Urothelium cell line (cell line): ENCODE measurements around the gene SUFU.
"Not testable (repeated sequence)": the region's sequence is repeated elsewhere in the genome, so short reads cannot be mapped to it uniquely, and the experiment has no call there.

Source experiments
- DNase-seq: peaks from one replicate; pipeline ENCODE4 v3.0.0; 2011; ENCODE audit warnings: low spot score, mixed read lengths
- FAIRE-seq: peaks from 2 replicates; lab custom pipeline; 2011; peaks lifted over from hg19 to GRCh38; lab: Jason Lieb, UNC

Gene SUFU

DNA sequence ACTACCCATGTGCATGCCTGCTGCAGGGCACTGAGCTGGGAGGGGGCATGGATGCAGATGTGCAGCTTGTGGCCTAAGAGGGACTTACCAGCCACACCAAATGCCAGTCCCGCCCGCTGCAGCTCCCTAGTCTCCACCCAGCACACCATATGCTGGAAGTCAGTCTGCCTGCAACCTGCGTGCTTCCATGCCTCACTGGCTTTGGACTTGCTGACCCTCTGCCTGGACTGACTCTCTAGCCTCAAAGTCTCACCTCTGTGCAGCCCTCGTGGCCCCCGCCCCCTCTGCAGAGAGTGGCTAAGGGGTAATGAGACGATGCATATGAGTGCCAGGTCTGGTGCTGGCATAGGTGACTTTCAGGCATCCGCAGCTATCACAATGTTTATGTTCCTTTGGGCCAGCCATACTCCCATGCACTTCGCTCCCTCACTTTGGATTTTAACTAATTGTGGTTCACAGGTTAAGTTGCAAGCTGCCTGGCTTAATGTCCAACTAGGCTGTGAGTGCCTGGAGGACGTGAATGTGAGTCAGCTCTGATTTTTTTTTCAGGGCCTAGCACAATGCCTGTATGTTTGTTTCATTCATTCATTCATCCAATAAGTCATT lies 162.2 kb downstream of the SUFU start:
- FAIRE-seq (no peak), DNase-seq (no peak)

DNA sequence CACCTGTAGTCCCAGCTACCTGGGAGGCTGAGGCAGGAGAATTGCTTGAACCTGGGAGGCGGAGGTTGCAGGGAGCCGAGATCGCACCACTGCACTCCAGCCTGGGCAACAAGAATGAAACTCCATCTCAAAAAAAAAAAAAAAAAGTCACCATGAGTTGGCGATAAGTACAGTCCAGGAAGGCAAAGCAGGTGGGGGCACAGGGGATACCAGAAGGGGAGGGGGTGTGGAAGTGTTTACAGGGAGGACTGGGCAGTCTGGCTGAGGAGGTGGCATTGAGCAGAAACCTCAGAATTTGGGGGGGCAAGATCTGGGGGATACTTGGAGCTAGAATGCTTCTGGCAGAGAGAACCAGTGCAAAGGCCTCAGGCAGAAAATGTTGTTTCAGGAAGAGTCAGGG lies 163.6 kb downstream of the SUFU start:
- FAIRE-seq, DNase-seq: not testable (repeated sequence)

DNA sequence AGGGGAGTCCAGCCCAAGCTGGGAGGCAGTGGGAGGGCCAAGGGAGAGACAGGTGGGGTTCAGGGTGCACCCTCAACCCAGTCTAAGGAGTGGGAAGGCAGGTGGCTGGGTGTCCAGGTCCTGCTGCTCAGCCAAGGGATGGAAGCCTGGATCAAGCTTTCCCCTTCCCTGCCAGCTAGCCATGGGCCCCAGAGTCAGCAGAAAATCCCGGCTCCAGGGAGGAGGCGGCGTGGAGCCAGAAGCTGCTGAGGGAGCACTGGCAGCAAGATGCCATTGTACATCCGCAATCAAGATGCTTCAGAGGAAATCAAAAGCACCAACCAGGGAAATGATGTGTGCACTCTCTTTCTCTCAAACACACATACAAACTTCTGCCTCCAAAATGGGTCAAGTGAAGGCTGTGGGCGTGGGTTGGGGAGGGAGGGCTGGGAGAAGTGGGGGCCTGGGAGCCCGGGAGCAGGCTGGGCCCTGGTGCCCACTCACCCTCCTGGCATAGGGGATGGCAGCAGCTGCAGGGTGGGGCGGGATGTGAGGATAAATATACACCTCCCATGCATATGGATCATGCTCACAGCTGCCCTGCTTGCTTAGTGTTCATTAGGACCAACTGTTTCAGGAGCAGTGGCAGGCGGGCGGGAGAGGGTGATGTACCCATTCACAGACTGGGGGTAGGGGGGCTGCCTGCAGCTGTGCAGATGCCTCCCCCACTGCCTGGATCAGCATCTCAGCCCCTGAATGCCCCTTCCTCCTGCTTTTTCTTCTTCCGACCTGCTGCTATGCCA lies 164.7 kb downstream of the SUFU start:
- DNase-seq: no peak
- FAIRE-seq: no peak

DNA sequence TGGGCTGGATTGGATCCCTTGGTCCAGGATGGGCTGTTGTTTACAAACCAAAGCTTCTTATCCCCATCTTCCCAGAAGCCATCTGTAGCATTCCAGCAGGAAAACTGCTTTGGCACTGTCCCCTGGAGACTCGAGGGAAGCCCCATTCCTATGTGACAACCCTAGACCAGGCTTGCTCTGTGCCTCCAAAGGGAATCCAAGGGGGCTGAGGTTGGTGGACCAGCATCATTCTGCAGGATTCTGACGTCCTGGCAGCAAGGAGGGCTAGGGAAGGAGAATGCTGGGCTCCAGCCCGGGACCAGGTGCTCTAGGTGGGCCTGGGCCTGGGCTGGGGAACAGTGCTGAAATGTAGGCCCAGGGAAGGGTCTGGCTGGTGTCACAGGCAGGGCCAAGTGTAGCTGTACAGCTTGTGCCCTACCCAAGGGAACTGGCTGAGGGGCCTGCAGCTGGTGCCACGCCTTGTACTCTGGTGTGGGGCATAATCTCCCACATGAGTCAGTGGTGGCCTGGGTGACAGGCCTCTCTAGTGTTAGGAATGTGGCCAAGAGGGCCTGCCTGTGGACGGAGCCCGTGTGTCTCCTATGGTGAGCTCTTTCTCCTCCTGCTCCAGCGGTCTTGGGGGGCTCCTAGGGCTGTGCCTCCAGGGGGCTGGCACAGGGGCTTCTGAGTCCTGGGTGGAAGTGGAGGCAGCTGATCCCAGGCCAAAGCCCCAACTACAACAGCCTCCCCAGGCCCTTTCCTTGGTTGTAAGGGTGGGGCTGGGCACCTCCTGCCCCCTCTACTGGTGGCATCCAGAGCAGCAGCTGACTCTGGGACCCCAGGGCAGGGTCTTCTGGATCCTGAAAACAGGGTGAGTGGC lies 165.7 kb downstream of the SUFU start:
- FAIRE-seq: no peak
- peak; percentile 65 for DNase-seq

DNA sequence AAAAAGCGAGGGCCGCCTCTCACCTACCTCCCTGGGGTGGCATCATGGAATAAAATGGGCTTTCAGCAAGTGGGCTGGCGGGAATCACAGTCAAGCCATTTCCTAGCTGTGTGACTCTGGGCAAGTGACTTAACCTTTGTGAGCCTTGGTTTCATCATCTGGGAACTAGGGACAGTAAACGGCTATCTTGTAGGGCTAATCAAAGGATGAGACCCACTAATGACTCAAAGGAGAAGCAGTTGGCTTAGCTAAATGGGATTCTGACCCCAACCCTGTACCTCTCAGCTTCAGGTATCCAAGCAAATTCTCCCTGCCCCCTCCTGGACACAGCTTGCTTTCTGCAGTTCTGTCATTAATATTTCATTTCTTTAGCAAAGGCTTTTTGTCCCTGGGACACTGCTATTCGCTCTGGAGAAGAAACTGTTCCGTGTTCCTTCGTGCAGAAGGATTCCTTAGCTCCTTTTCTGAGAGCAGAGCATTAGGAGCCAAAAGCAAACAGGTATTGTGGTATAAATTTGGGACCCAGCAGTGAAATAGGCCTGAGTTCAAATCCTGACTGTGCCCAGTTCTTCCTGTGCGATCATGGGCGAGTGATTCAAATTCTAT lies 166.4 kb downstream of the SUFU start:
- FAIRE-seq: no peak
- no peak for DNase-seq

DNA sequence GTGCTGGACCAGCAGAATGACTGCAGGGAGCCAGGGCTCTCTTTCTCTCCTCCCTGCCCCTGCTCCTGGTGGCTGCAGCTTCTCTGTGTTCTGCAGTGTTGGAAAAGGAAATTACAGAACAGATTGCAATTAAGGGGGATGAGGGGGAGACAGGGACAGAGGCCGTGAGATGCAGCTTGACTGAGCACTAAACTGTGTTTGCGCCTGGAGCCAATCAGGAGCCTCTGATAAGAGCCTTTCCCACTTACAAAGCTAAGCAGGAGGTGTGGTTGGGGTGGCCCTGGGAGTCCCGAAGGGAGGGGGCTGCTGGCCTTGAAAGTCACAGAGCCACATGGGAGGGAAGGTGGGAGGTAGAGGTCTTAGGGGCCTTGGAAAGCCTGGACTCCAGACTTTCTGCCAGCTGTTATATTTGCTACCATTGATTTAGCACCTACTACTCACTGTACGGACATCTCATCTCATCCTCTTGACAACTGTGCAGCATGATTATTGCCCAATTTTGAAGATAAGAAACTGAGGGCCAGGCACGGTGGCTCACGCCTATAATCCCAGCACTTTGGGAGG lies 167.2 kb downstream of the SUFU start:
- no peak for DNase-seq
- no peak for FAIRE-seq

DNA sequence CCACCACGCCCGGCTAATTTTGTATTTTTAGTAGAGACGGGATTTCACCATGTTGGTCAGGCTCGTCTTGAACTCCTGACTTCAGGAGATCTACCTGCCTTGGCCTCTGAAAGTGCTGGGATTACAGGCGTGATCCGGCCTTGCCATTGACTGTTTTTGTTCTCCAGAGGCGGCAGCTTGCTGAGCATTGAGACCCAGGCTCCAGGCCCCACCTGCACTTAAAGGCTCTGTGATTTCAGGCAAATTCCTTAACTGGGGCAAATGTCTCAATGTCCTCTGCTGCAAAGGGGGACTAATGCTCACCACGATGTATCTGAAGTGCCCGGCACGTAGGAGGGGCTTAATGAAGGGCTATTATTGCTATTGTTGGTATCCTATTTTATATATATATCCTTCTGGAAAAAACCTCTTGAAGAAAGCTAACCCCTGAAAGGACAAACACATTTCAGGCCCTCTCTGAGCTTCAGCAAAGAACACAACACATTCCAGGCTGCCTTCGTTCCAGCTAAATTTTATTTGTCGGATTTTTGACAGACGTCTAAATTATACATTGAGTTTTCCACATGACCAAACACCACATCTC lies 169.6 kb downstream of the SUFU start:
- no peak for FAIRE-seq

DNA sequence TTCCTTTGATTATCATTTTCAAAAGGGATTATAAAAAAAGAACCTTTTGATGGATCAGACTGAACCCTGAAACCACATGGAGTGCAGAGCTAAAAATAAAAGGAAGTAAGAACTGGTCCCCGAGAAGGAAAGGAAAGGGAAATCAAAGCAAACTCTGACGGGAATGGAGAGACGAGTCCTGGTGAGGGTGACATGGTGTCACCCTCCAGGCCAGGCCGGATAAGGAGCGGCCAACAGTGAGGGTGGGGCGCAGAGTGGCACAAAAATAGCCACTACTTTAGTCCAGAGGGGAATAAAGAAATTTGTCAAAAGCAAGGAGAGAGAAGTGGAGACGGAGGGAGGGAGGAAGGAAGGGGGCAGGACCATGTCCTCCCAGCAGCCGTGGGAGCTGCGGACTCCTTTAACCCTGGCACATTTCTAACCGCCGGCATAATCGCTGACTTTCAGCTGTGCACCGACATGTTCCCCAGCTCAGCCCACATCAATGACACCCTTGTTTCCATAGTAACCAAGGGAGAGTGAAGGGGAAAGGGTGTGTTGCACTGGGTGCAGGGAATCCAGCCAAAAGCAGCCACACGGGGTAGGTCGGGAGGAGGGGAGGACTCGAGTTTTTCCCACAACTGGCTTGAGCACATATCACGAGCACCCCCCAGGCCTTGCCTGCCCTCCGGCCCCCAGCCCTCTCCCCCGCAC lies 170.2 kb downstream of the SUFU start:
- FAIRE-seq (no peak), DNase-seq (peak; percentile 73)

More for the DNA sequence above, 169.6 kb downstream of the SUFU start:
- no peak for DNase-seq

DNA sequence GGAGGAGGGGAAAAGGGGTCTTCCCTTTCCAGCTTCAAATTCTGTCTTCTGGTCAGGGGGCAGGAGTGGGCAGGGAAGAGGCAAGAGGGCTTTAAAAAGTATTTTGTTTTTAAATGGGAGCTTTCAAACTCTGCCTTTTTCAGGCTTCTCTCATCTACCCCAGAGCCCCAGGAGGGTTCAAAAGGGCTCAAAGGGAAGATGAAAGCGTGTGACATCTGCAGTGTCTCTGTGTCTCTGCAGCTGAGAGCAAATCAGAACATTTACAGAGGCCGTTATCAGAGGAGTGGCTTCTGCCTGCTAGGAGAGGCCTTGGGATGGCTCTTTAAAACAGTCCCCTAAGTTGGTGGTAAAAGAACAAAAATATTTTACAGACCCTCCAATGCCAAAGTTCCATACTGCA lies 170.8 kb downstream of the SUFU start:
- no peak for DNase-seq
- no peak for FAIRE-seq

DNA sequence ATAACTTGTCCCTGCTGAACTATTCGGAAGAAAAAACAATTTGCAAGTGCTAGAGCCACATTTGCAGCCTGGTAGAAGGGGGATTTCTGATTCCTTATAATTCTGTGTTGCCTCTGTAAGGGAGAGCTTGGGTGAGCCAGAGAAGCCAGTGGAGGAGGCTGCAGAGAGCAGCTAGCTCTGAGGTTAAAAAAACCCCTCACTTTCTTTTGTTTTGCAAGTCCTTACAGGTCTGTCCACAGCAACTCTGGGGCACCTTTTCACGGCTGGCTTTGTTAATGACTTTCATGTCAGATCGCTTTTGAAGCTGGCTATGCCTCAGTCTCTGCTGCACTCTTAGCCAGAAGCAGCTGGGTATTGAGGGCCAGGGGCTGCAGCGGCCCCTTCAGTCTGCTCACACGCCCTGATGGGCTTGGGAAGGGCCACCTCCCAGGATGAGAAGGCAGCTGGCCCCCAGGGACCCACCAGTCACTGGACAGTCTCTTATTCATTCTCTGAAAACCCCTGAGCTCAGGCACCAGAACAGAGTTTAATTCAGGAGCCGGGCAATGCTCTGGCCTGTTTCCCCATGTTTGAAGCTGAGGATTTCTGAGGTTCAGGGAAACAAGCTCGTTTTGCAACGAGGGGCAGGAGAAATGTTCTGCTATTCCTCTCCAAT lies 171.4 kb downstream of the SUFU start:
- no peak for FAIRE-seq
- DNase-seq: no peak

DNA sequence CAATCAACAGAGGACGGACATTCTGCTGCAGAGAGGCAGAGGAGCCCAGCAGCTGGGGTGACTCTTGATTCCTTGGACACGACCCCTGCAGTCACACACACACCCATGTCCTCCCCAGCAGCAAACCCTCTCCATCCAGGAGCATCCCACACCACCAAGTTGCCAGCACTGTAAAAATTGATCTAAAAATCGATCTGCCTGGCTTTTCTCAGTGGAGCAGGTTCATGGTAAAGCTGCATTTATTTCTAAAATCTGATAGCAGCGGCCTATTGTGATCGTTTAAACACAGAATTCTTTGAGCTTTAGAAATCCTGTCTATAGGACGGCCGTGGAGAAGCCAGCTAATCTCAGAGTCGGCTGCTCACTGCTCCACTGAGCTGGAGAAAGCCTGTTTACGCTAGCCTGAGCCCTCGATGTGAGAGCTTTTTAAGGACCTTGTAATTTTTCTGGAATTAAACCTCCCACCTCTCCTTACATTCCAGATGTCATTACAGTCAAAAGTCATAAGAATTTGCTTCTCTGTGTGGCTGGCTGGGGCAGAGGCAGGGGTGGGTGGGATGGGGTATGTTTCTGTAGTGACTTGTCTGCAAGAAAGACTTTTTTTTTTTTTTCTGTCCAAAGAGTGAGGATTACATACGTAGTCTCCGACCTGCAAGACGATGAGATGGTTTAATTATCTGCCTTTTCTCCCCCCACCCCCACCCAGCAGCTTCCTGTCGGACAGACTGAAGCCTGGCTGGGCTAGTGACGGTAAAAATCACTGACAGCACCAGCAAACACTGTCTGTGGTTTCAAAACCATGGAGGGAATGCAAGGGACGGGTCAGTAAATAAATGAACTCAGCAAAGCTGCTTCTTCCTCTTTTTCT lies 172.1 kb downstream of the SUFU start:
- FAIRE-seq: no peak

DNA sequence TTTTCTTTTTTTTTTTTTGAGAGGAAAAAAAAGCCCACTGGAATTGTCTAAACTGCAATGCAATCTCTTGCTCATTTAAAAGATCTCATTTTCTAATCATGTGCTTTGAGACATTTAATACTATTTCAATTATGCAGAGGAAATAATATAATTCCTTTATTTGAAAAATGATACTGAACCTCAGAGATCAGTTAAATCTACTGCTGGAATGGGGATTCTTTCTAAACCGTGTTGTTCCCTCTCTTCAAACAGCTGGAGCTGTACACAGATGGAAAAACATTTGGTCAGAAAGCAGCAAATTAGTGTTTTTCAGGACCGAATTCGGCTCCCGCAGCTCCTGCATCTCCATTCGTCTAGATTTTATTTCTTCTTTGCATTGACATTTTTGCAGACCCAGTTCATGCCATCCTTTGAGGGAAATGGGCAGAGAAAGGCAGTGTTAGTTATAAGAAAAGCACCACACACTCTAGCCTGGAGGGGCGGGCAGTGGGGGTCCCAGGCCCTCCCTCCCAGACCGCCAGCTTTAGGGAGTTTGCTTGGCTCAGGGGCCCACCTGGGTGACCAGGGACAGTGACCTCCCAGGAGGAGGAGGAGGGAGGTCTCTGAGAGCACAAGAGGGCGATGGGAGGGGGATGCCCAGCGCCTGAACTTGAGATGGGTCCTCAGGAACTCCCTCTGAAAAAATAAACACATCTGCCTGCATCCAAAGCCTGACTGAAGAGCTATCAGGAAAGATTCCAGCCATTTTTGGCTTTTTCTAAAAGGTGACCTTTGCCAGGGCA lies 173.0 kb downstream of the SUFU start:
- FAIRE-seq (no peak), DNase-seq (no peak)

More for the DNA sequence above, 172.1 kb downstream of the SUFU start:
- peak; percentile 70 for DNase-seq

DNA sequence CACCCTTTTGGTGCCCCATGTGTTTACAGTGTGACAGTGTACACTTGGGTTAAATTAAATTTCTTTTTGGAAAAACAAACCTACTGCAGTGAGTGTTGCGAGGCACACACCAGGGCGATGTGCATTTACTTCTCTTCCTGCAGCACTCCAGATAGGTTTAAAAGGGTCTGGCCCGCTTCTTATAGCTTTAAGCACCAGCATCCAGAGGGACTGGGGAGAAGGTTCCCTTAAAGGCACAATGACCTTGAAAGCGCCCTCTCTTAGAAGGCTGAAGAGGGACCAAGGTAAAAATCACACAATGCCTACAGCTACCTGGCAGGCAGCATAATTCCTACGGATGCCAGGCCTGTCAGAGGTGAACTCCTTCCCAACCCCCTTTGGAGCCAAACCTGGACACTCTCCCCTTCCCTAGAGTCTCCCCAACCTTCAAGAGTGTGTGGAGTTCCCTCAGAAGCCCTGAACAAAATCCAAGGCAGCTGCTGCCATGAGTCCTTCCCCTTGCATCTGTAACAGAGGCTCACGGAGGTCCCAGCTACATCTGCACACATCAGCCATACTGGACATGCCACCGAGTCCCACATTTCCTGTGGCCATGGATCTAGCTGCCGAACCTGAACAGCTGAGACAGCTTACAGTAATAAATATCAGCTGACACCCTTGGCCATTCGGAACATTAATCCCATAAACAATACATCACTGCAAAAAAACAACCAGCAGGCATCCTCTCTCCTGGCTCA lies 173.7 kb downstream of the SUFU start:
- FAIRE-seq: no peak

DNA sequence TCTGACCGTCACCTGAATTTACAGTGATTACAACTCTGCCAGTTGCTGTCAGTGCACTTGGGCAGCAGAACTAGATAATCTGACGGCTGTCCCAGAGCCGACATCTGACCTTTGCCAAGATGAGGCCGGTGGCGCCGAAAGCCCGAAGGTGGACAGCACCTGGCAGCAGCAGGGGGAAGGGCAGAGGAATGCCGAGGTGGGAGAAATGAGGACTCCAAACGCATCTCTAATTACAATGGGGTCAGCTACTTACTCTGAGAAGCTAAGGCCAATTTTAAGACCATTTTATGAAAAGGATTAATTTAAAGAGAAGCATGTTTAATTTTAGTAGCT lies 174.3 kb downstream of the SUFU start:
- no peak for DNase-seq
- FAIRE-seq: no peak

More for the DNA sequence above, 173.7 kb downstream of the SUFU start:
- no peak for DNase-seq

DNA sequence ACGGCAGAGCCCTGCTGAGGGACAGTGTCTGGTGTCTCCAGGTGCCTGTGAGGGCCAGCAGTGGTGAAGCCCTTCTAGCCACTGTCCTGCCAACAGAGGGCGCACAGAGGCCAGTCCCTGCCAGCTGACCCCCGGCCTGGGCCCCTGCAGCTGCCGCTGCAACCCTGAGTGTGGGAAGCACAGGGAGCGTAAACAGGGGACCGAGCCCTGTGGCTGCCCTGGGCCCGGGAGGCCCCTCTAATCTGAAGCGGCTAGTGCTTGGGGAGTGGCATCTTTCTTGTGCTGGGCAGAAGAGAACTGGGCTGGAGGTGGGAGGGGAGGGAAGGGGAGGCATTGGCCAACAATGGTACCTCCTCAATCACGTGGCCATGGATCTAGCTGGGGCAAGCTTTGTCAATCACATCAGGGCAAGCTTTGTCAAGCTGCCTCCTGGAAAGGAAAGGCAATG lies 175.1 kb downstream of the SUFU start:
- peak; percentile 54 for DNase-seq
- FAIRE-seq: no peak

DNA sequence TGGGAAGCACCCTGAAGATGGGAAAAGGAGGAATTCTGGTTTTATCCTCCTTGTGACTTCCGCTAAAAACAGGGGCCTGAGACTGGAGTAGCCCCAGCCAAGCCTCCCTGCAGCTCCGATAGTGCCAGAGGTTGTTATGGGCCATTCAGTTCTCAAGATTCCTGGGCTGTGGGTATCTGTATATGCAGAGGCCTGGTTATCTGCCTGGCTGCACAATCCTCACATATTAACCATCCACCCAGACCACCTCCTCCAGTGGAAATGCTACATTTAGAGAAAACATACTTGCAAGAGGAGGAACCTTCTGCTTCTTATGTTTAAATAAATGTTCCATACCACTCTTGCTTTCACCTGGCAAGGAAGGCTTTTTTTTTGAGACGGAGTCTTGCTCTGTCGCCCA lies 175.8 kb downstream of the SUFU start:
- no peak for FAIRE-seq
- DNase-seq: no peak

DNA sequence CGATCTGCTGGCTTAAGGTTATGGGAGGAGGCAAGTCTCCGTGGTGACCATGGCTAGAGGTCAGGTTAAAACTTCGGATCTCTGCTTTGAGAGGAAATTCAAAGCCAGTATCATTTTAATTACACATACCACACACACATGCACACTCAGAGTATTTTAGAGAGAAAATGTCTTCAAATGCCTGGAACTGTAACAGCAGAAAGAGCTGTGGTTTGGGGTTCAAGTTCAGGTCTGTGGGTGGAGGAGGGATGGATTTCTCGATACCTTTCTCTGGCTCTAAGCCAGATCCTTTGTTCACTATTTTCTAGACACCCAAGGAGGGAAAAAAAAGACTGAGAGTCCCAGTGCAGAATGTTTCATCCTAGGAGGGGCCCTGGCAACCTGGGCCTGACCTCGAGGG lies 177.9 kb downstream of the SUFU start:
- FAIRE-seq: no peak
- no peak for DNase-seq
